Brain microvascular endothelial cell (primary cell): ENCODE measurements around the gene PTPRN2.

Experiments
- DNase-seq: peaks from one replicate; pipeline ENCODE4 v3.0.0-alpha.2; 2020
- H3K27ac ChIP-seq: fragments of 250-450 bp; sonication (Bioruptor Pico); 2 replicates; pipeline ENCODE4 v1.5.1; 2020; ENCODE audit warnings: mild to moderate bottlenecking, moderate library complexity
- H3K27me3 ChIP-seq: fragments of 250-450 bp; sonication (Bioruptor Pico); replicated peaks from 2 replicates; pipeline ENCODE4 v1.5.1; 2020; ENCODE audit warnings: mild to moderate bottlenecking
- H3K36me3 ChIP-seq: fragments of 250-450 bp; sonication (Bioruptor Pico); replicated peaks from 2 replicates; pipeline ENCODE4 v1.5.1; 2020; ENCODE audit warnings: mild to moderate bottlenecking
- H3K4me3 ChIP-seq: 2 replicates; pipeline ENCODE4 v1.5.1; 2011; ENCODE audit warnings: low read depth, mild to moderate bottlenecking, control low read depth, low read length, moderate library complexity
- CTCF ChIP-seq: IDR thresholded peaks from 2 replicates; pipeline ENCODE4 v1.5.1; 2011; ENCODE audit warnings: low read depth, mild to moderate bottlenecking, moderate library complexity, low read length, control low read depth, inconsistent platforms; ENCODE audit errors: missing control alignments
- in situ Hi-C: cut with HindIII; loops from 2 replicates; pipeline ENCODE4 v1.10.0; 2017; ENCODE audit warnings: low sequenced_read_pairs, low pct_ligation_motif_present

The PTPRN2 gene

DNA sequence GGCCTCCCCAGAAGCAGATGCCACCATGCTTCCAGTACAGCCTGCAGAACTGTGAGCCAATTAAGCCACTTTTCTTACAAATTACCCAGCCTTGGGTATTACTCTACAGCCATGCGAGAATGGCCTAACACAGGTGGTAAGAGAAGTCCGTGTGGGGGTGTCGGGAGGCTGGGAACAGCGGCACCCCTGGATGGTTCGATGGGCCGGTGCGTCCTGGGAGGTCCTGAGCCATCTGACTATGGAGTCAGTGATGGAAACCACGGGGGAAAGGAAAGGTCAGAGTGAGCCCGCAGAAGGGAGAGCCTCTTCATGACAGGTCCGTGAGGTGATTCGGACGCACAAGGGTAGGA lies 2.5 kb upstream of the PTPRN2 start:
- Histone ChIP-seq H3K27me3 (peaks cover 30% of the 10 kb centered on the region), H3K27ac (no peak overlapping the region), H3K4me3 (no peak overlapping the region), H3K36me3 (no peaks in the 10 kb centered on the region)
- in situ Hi-C loops: no loop called here
- no peak for DNase-seq
- no peak for TF ChIP-seq CTCF

GRCh38 chr7:158589653-158590052 lies 2.0 kb upstream of the PTPRN2 start:
- in situ Hi-C loops: no loop called here

DNA sequence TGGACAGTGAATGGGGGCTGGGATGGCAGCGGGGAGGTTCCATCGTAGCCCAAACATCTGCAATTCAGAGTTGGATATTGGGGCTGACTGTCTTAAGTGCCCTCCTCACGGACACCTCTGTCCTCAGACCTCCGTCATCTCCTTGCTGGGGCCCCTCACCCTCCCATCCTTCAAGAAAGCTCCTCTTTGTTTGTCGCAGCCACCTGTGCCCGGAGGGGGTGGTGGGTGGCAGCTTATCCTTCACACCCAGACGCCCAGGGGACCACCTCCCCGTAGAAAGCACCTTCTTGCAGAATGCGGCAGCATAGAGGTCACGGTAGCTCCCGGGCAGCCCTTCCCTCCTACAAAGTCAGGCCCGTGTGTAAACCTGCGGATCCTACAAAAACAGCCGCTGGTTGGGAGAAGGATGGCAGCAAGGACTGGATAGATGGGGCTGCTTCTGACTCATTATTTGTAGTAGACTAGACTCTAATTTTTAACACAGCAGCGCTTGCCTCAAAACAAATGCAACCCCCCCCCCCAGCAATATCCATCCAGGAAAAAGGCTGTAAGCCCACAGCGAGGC lies 1.3 kb upstream of the PTPRN2 start:
- Histone ChIP-seq H3K36me3 (no peaks in the 10 kb centered on the region), H3K27me3 (peaks cover 37% of the 10 kb centered on the region), H3K27ac (no peak overlapping the region), H3K4me3 (no peak overlapping the region)
- DNase-seq: no peak
- no peak for TF ChIP-seq CTCF
- in situ Hi-C loops: no loop called here

More at GRCh38 chr7:158589653-158590052, 2.0 kb upstream of the PTPRN2 start:
- no peak for TF ChIP-seq CTCF
- Histone ChIP-seq H3K36me3 (no peaks in the 10 kb centered on the region), H3K27ac (no peak overlapping the region), H3K27me3 (peaks cover 34% of the 10 kb centered on the region), H3K4me3 (no peak overlapping the region)
- DNase-seq: no peak

DNA sequence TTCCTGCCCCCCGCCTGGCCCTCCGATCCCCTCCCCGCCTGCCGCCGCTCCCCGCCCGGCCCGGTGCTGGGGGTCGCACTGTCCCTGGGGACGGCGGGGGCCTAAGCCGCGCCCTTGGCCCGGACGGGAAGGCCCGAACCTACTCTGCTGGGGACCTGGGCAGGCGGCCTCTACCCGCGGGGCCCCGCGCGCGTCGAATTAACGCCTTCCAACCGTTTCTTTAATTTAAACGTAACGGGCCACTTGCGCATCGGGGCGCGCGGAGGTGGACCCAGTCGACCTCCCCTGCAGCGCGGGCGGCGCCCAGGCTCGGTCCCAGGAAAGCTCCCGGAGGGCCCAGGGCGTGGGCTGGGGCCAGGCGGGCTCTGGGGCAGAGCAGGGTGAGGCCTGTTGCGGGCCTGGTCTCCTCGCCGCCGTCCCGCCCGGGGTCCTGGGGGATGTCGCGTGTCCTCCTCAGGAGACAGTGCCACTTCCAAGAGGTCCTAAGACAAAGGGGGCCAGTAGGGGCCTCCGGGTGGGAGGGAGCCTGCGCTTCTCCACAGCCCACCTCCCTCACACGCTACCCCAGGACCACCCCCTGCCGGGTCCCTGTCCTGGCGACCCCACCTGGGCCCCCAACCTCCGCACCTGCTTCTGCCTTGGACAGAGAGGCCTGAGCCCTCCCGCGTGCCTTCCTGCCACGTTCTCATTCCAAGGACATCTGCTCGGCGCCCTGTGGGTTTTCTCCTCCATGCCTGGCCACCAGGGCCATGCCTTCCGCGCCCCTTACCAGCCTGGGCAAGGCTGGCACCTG lies 658 bp upstream of the PTPRN2 start:
- peaks cover 39% of the 10 kb centered on the region for H3K27me3 ChIP-seq
- no peak for DNase-seq
- H3K4me3 ChIP-seq: peak overlapping the region; percentile 32
- H3K36me3 ChIP-seq: no peaks in the 10 kb centered on the region
- in situ Hi-C loops: no loop called here
- no peak overlapping the region for H3K27ac ChIP-seq
- no peak for TF ChIP-seq CTCF

DNA sequence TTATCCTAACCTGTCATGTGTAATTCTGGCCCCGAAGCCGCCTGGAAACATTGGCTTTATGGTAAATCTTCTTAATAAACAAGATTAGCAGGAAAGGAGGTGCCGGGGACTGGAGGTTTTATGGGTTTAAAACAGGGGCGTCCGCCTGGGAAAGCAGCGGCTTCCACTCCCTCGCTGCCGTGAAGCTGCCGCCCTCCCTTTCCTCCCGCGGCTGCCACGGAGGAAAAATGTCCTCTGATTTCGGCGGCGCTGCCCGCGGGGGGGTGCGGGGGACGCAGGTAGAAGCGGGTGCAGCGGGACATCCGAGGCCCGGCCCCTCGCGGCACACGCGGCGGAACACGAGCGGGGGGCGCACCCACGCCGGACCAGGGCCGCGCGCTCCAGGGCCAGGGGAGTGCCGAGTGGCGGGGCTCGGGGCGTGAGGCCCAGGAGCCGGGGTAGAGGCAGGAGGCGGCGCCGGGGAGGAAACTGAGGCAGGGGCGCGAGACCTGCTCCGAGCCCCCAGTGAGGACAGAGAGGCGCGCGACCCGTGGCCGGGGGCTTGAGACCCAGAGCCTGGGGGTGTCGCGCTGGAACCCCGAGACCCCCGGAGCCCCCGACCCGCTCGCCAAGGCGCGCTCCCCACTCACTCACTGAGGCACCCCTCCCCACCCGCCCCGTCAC lies 993 bp downstream of the PTPRN2 start:
- H3K4me3 ChIP-seq: no peak overlapping the region

More for the DNA sequence above, 993 bp downstream of the PTPRN2 start:
- no peak for TF ChIP-seq CTCF
- H3K27me3 ChIP-seq: peaks cover 39% of the 10 kb centered on the region
- no peak for DNase-seq
- no peak overlapping the region for H3K27ac ChIP-seq
- H3K36me3 ChIP-seq: no peaks in the 10 kb centered on the region
- in situ Hi-C loops: no loop called here
